Stimulated activated naive CD4-positive, alpha-beta T cell (primary cell): Measurements from ENCODE around the gene HMGA1.

ENCODE experiments used
- DNase-seq, 6 experiments: peaks; one replicate each; lab custom pipeline; 2025; lab: John Stamatoyannopoulos, UW

The HMGA1 gene

GRCh38 chr6:34236443-34237315 is at the start of gene HMGA1:
HMGA1 (plus strand) TSS chr6:34236873; CDS start chr6:34240781, 3,908 bp downstream.
- peak; percentile 73 to 91 (median 85) for DNase-seq

GRCh38 chr6:34189806-34190503 is 46.7 kb upstream of the HMGA1 start:
- DNase-seq, result peak; percentile 19 to 73 (median 54)

- DNase-seq, result no peak
Observed at GRCh38 chr6:34190504-34191122, 46.1 kb upstream of the HMGA1 start.

- no peak for DNase-seq
Observed at GRCh38 chr6:34194772-34195171, 41.9 kb upstream of the HMGA1 start.

GRCh38 chr6:34195726-34196115 is 41.0 kb upstream of the HMGA1 start:
- DNase-seq, result no peak

GRCh38 chr6:34196116-34196832 is 40.4 kb upstream of the HMGA1 start:
- DNase-seq, result peak; percentile 70 to 90 (median 84)

- no peak for DNase-seq
Observed at GRCh38 chr6:34196833-34197195, 39.9 kb upstream of the HMGA1 start.

- DNase-seq, result no peak
Observed at GRCh38 chr6:34200340-34200971, 36.2 kb upstream of the HMGA1 start.

- no peak for DNase-seq
Observed at GRCh38 chr6:34201455-34202107, 35.1 kb upstream of the HMGA1 start.

- no peak for DNase-seq
Observed at GRCh38 chr6:34202329-34203201, 34.1 kb upstream of the HMGA1 start.

GRCh38 chr6:34204693-34205092 is 32.0 kb upstream of the HMGA1 start:
- no peak for DNase-seq

- no peak for DNase-seq
Observed at GRCh38 chr6:34205466-34205865, 31.2 kb upstream of the HMGA1 start.

- no peak for DNase-seq
Observed at GRCh38 chr6:34205916-34206315, 30.8 kb upstream of the HMGA1 start.

- no peak for DNase-seq
Observed at GRCh38 chr6:34206726-34207125, 29.9 kb upstream of the HMGA1 start.

GRCh38 chr6:34207695-34208443 is 28.8 kb upstream of the HMGA1 start:
- DNase-seq, result no peak

- no peak for DNase-seq
Observed at GRCh38 chr6:34213772-34214171, 22.9 kb upstream of the HMGA1 start.

- no peak for DNase-seq
Observed at GRCh38 chr6:34218691-34219090, 18.0 kb upstream of the HMGA1 start.

GRCh38 chr6:34223381-34223955 is 13.2 kb upstream of the HMGA1 start:
- no peak for DNase-seq
